K562 (cell line): Measurements from ENCODE around the gene SCFD2. TPM values are rescaled to one million over a fixed set of nuclear protein-coding genes. Genes with fewer than 3 reads are reported as not detected.
A peak's percentile ranks its signal among the peaks of the same experiment; 100 is the strongest.

Source experiments
- ATAC-seq: fragments of 200-7000 bp; cut with Tn5 transposase; 3 replicates; pipeline ENCODE4 v1.9.1; 2020; ENCODE audit warnings: moderate library complexity
- BruUV-seq: library from RNA; stranded (reverse); fragments of 400-500 nt; replicated peaks from 2 replicates; lab custom pipeline; 2021; lab: Mats Ljungman, UMichigan
- CTCF ChIA-PET: fragments of 300-600 bp; formaldehyde crosslinking; extraction: SDS; loops from one replicate; lab custom pipeline; 2021; ENCODE audit warnings: low intra/inter-chr PET ratio; lab: Yijun Ruan, JAX
- POLR2A ChIA-PET: fragments of 300-600, 350-650 bp; sonication (Branson Sonifier 250); formaldehyde crosslinking; extraction: SDS; loops from one replicate; lab custom pipeline; 2021; ENCODE audit warnings: antibody characterized with exemption, inconsistent platforms; lab: Yijun Ruan, JAX
- DNase-seq, 4 experiments: peaks; one replicate each; pipeline versions ENCODE4 v3.0.0 to v3.0.0-alpha.2; 2011 to 2018; ENCODE audit warnings: low spot score in 3 of 4, mixed read lengths in 3 of 4; ENCODE audit errors: extremely low read depth in 1 of 4
- FAIRE-seq: peaks from 2 replicates; lab custom pipeline; 2011; peaks lifted over from hg19 to GRCh38; lab: Jason Lieb, UNC
- H2AFZ ChIP-seq: 2 replicates; pipeline ENCODE4 v1.6.0; 2011; ENCODE audit warnings: low read depth, low read length, control low read depth, inconsistent platforms
- H3K27ac ChIP-seq: fragments of 200-600 bp; 3 replicates; pipeline ENCODE4 v1.8.0; 2011; ENCODE audit warnings: low read depth, mild to moderate bottlenecking, control low read depth, inconsistent platforms, low read length, moderate library complexity, mixed read lengths; ENCODE audit errors: extremely low read depth
- H3K27me3 ChIP-seq, 2 experiments: fragments of 300-600 bp in 1 of 2; 2 replicates in 1 of 2; 3 replicates in 1 of 2; pipeline versions ENCODE4 v1.6.0 to v1.8.0; 2011; ENCODE audit warnings: inconsistent platforms in 2 of 2, low read length in 2 of 2, mild to moderate bottlenecking in 1 of 2, mixed read lengths in 1 of 2, moderate library complexity in 1 of 2; ENCODE audit not compliant: control insufficient read depth in 2 of 2, insufficient read depth in 2 of 2
- H3K36me3 ChIP-seq: fragments of 300-600 bp; 3 replicates; pipeline ENCODE4 v1.8.0; 2011; ENCODE audit warnings: mild to moderate bottlenecking, low read length, inconsistent platforms; ENCODE audit not compliant: control insufficient read depth, insufficient read depth
- H3K4me1 ChIP-seq, 2 experiments: fragments of 200-600 bp in 1 of 2; replicated peaks in 1 of 2; 2 replicates in 1 of 2; 3 replicates in 1 of 2; pipeline versions ENCODE4 v1.5.1 to v1.8.0; 2011; ENCODE audit warnings: inconsistent platforms in 2 of 2, low read length in 2 of 2, mild to moderate bottlenecking in 1 of 2, mixed read lengths in 1 of 2, moderate library complexity in 1 of 2; ENCODE audit not compliant: control insufficient read depth in 2 of 2, insufficient read depth in 2 of 2
- H3K4me2 ChIP-seq: 2 replicates; pipeline ENCODE4 v1.6.1; 2011; ENCODE audit warnings: low read length, control low read depth, inconsistent platforms, mixed read lengths; ENCODE audit not compliant: insufficient read depth
- H3K4me3 ChIP-seq: fragments of 200-600 bp; sonication (generic), shearing (Covaris generic); 2 replicates; pipeline ENCODE4 v1.5.1; 2016; ENCODE audit warnings: control low read depth, inconsistent platforms
- H3K79me2 ChIP-seq: fragments of 200-600 bp; 3 replicates; pipeline ENCODE4 v1.8.0; 2011; ENCODE audit warnings: low read length, inconsistent platforms; ENCODE audit not compliant: control insufficient read depth, insufficient read depth
- H3K9ac ChIP-seq, 2 experiments: 2 replicates each; pipeline versions ENCODE4 v1.6.0 to v1.6.1; 2011; ENCODE audit warnings: low read depth in 2 of 2, low read length in 2 of 2, control low read depth in 1 of 2, inconsistent platforms in 1 of 2, mild to moderate bottlenecking in 1 of 2, mixed read lengths in 1 of 2; ENCODE audit not compliant: insufficient read depth in 1 of 2
- H3K9me1 ChIP-seq: one replicate; pipeline ENCODE4 v1.6.0; 2011; ENCODE audit warnings: inconsistent platforms, mild to moderate bottlenecking, low read length, moderate library complexity; ENCODE audit not compliant: control insufficient read depth, insufficient read depth
- H3K9me3 ChIP-seq: replicated peaks from 2 replicates; pipeline ENCODE4 v1.5.1; 2011; ENCODE audit warnings: low read depth, low read length, inconsistent platforms; ENCODE audit not compliant: control insufficient read depth, insufficient read depth
- H4K20me1 ChIP-seq: replicated peaks from 2 replicates; pipeline ENCODE4 v1.6.1; 2011; ENCODE audit warnings: low read length, inconsistent platforms, mixed read lengths; ENCODE audit not compliant: control insufficient read depth, insufficient read depth
- E2F3 ChIP-seq: fragments of 250-450 bp; sonication (Bioruptor Pico); IDR thresholded peaks from 2 replicates; pipeline ENCODE4 v1.4.0; 2020; ENCODE audit warnings: mild to moderate bottlenecking
- FOSL1 ChIP-seq: fragments of 200-800 bp; sonication (Bioruptor generic); conservative IDR thresholded peaks from 2 replicates; pipeline ENCODE4 v1.6.1; 2016; ENCODE audit warnings: missing genetic modification characterization, missing compliant biosample characterization
- HOXB6 ChIP-seq: fragments of 250-450 bp; sonication (Bioruptor Pico); IDR thresholded peaks from 2 replicates; pipeline ENCODE4 v1.5.1; 2022; ENCODE audit warnings: mild to moderate bottlenecking, borderline replicate concordance
- NR2C2 ChIP-seq, 2 experiments: fragments of 200-800 bp in 1 of 2; sonication (Bioruptor generic) in 1 of 2; sonication (generic) in 1 of 2; formaldehyde crosslinking in 1 of 2; IDR thresholded peaks; 2 replicates each; pipeline versions ENCODE4 v1.6.1 to v1.8.0; 2016 to 2022; ENCODE audit warnings: mild to moderate bottlenecking in 1 of 2, missing compliant biosample characterization in 1 of 2, missing genetic modification characterization in 1 of 2, missing genetic modification reagents in 1 of 2
- PCBP2 ChIP-seq: fragments of 200-400 bp; formaldehyde crosslinking; IDR thresholded peaks from 2 replicates; pipeline ENCODE4 v1.6.1; 2018; ENCODE audit warnings: low read length, low read depth, mild to moderate bottlenecking, moderate library complexity; ENCODE audit not compliant: poor library complexity, severe bottlenecking
- PKNOX1 ChIP-seq: fragments of 450-650 bp; IDR thresholded peaks from 2 replicates; pipeline ENCODE4 v1.6.1; 2016
- POLR3G ChIP-seq: IDR thresholded peaks from 2 replicates; pipeline ENCODE4 v1.6.1; 2011; ENCODE audit not compliant: insufficient read length, insufficient replicate concordance; ENCODE audit errors: extremely low read depth
- RHOXF2B ChIP-seq: fragments of 250-450 bp; sonication (Bioruptor Pico); conservative IDR thresholded peaks from 2 replicates; pipeline ENCODE4 v1.5.1; 2021
- WGBS: fragments of 100-300 bp; shearing (Covaris generic); methylation state at CpG from one replicate; pipeline ENCODE4 v1.1.6; 2016; ENCODE audit warnings: low coverage, mixed read lengths; ENCODE audit not compliant: insufficient coverage; ENCODE audit errors: missing lambda C conversion rate; 5-methylcytosine and 5-hydroxymethylcytosine counted together
- in situ Hi-C: fragments of 300-500 bp; cut with MboI; formaldehyde crosslinking; loops from 4 replicates; pipeline ENCODE4 v1.15.0; 2018; ENCODE audit warnings: inconsistent platforms, mixed read lengths
- intact Hi-C: fragments of 100-400 bp; cut with micrococcal nuclease; formaldehyde crosslinking; loops from 2 replicates; pipeline ENCODE4 v1.14.2; 2022
- polyA plus RNA-seq, 8 experiments: library from polyadenylated mRNA; depleted of rRNA in 4 of 8; stranded (reverse) in 5 of 8; unstranded in 3 of 8; fragments of >200 nt; fragmentation: Nextera tagmentation in 2 of 8; fragmentation: Illumina TruSeq in 1 of 8; extraction: Ambion mirVana in 2 of 8; extraction: Trizol in 1 of 8; gene quantifications; 2 replicates each; pipeline versions ENCODE4 v1.2.1 to v1.2.3, GENCODE V29; 2011 to 2014; ENCODE audit warnings: inconsistent platforms in 1 of 8, missing spikeins in 1 of 8
- total RNA-seq, 7 experiments: library from RNA; depleted of rRNA in 6 of 7; stranded (reverse); fragments of >200 nt in 6 of 7; fragmentation: Illumina TruSeq in 2 of 7; extraction: Trizol in 2 of 7; gene quantifications; 2 replicates each; pipeline versions ENCODE4 v1.2.1 to v1.2.3, GENCODE V29; 2011 to 2021; ENCODE audit warnings: low replicate concordance in 1 of 7

SCFD2 gene
- total and polyA plus RNA-seq, 9 of the 15 experiments (the other 6 are each of a cell fraction or from before 2014, with no cell fraction given): 5.7 to 30.3 (median 22.8) TPM

GRCh38 chr4:53192496-53192895, 173.4 kb downstream of the SCFD2 start:
- no peak for FAIRE-seq
- WGBS: 23% methylated on average over 3 of the region's 3 CpGs
- CTCF ChIA-PET: no interaction called here

More at GRCh38 chr4:53192496-53192895, 173.4 kb downstream of the SCFD2 start:
- Histone ChIP-seq H3K4me2 (no peak overlapping the region), H3K27ac (no peak overlapping the region), H2AFZ (no peak overlapping the region)
- BruUV-seq: no TSS peak
- intact Hi-C loops (loop anchor here (10.0 kb wide), 2 partner anchors 182 to 312 kb away; partner anchors contain the start of gene FIP1L1), in situ Hi-C loops (no loop called here)
- no peak for TF ChIP-seq POLR3G
- TF ChIP-seq RHOXF2B (CRISPR knock-in tag): no peak
- TF ChIP-seq PCBP2: no peak
- no peak for TF ChIP-seq E2F3 (CRISPR knock-in tag)
- no peak for TF ChIP-seq HOXB6 (CRISPR knock-in tag)
- 0 out of 2 replicates have a peak, but pooled peaks have one; percentile 13 for TF ChIP-seq FOSL1 (tag)
- TF ChIP-seq NR2C2 (CRISPR knock-in tag; IDR thresholded peaks at IDR 0.05): no peak
- TF ChIP-seq NR2C2 (tag; IDR thresholded peaks at IDR 0.05): 0 out of 2 replicates have a peak, but pooled peaks have one; percentile 25
- peak; percentile 44 for TF ChIP-seq PKNOX1
- TF ChIP-seq, all 486 proteins: peak for 3
- H3K79me2 ChIP-seq: no peaks in the 10 kb centered on the region
- no peak overlapping the region for H3K4me3 ChIP-seq
- DNase-seq (no peak), ATAC-seq (no peak)
- no peaks in the 10 kb centered on the region for H3K9me3 ChIP-seq
- POLR2A ChIA-PET: no interaction called here
- H3K4me1 ChIP-seq: no peaks in the 10 kb centered on the region
- H3K27me3 ChIP-seq: no peaks in the 10 kb centered on the region
- H3K36me3 ChIP-seq: no peaks in the 10 kb centered on the region
- H4K20me1 ChIP-seq: no peaks in the 10 kb centered on the region
- no peak overlapping the region for H3K9ac ChIP-seq
- no peaks in the 10 kb centered on the region for H3K9me1 ChIP-seq
